ENCODE data around the gene MARCO.

Gene MARCO, protein sequence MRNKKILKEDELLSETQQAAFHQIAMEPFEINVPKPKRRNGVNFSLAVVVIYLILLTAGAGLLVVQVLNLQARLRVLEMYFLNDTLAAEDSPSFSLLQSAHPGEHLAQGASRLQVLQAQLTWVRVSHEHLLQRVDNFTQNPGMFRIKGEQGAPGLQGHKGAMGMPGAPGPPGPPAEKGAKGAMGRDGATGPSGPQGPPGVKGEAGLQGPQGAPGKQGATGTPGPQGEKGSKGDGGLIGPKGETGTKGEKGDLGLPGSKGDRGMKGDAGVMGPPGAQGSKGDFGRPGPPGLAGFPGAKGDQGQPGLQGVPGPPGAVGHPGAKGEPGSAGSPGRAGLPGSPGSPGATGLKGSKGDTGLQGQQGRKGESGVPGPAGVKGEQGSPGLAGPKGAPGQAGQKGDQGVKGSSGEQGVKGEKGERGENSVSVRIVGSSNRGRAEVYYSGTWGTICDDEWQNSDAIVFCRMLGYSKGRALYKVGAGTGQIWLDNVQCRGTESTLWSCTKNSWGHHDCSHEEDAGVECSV

DNA sequence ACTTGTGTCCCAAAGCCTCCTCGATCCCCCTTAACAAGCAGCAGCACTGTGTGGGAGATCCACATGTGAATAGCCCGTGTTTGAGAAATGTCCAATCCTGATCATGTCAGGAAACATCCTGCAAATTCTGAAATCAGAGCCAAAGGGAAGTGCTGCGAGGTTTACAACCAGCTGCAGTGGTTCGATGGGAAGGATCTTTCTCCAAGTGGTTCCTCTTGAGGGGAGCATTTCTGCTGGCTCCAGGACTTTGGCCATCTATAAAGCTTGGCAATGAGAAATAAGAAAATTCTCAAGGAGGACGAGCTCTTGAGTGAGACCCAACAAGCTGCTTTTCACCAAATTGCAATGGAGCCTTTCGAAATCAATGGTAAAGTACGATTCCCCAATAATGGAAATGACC, at the start of gene MARCO:
Gene MARCO (plus strand): TSS at position 164 of the 400 bp plus-strand sequence. CDS start 107 bp downstream, at position 271.
- no peak within 1 kb of the TSS for H3K4me3 ChIP-seq (ENCODE audit: low read depth, low read length)
- no peak for DNase-seq (ENCODE audit: low read depth)

- no peak overlapping the region for H3K4me3 ChIP-seq (ENCODE audit: low read depth, low read length)
- DNase-seq (ENCODE audit: low read depth), result no peak
Measured at GRCh38 chr2:118893100-118893499, 48.9 kb upstream of the MARCO start.

- DNase-seq (ENCODE audit: low read depth), result no peak
Measured at GRCh38 chr2:118902266-118903028, 39.5 kb upstream of the MARCO start.

DNA sequence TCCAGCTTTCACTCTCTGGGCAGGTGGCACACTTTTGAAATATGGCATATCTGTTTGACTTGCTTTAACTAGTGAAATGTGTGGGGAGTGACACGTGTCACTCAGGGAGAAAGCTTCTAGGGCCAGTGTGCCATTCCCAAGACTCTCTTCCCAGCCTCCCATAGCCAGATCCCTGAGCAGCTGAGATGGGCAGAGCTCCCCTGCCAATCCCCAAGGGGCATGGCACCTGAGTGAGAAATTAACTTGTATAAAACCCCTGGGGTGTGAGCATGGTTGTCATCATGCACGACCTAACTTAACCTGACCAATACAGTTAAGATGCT, 39.0 kb upstream of the MARCO start:
- no peak for DNase-seq (ENCODE audit: low read depth)
- no peak overlapping the region for H3K4me3 ChIP-seq (ENCODE audit: low read depth, low read length)

More at GRCh38 chr2:118902266-118903028, 39.5 kb upstream of the MARCO start:
- H3K4me3 ChIP-seq (ENCODE audit: low read depth, low read length), result no peak overlapping the region

DNA sequence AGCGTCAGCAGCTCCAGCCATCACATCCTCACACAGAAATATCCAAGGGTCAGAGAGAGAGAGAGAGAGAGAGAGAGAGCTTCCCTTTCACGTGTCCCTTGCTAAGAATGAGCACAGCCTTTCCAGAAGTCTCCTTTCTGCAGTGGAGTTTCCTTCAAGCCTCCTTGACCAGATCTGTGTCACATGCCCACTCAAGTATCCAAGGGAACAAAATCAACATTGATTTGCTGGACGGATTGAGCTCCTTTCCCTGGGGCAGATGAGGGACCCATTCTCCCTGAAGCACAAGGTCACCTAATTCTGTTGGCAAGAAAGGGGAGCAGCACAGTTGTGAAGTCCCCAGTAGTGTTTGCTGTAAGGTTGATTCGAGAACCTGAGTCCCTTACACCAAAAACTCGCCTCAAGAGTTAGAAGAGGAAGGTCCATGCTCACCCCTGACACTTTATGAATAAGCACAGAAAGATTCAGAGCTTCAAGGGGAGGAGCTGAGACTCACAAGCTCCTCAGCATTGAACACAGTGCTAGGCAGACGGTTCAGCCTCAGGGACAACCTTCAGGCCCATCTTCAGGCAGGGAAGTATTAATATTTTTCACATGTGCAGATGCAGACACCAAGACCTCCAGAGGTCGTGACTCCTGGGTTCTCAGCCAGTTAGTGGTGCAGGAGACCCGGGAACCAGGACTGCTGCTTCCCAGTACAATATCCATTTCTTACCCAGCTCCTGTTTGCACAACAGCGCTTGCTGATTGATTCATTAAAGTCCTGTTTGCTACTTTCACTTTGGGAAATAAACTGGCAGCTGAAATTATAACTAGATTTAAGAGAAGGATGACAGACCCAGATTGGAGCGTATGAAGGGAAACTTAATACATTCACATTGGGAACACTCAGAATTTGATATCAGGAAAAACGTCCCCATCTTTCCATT, 38.2 kb upstream of the MARCO start:
- H3K4me3 ChIP-seq (ENCODE audit: low read depth, low read length), result no peak overlapping the region
- DNase-seq (ENCODE audit: low read depth), result no peak

DNA sequence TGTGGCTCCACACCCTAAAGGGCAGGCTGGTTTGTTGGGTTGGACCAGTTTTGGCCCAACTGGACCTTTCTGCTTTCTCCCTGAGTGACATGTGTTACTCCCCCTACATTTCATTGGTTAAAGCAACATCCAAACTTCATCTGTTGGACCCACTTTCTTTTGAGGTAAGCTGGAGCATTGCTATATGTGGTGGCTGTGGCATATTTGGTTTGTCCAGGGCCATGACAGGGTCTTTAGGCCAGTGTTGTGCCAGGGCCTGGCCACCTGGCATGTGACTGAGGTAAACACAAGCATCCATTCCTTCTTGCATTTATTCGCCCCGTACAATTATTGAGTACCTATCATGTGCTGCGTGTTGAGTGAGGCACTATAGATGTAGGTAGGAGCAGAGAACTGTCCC, 36.8 kb upstream of the MARCO start:
- no peak for DNase-seq (ENCODE audit: low read depth)
- no peak overlapping the region for H3K4me3 ChIP-seq (ENCODE audit: low read depth, low read length)

DNA sequence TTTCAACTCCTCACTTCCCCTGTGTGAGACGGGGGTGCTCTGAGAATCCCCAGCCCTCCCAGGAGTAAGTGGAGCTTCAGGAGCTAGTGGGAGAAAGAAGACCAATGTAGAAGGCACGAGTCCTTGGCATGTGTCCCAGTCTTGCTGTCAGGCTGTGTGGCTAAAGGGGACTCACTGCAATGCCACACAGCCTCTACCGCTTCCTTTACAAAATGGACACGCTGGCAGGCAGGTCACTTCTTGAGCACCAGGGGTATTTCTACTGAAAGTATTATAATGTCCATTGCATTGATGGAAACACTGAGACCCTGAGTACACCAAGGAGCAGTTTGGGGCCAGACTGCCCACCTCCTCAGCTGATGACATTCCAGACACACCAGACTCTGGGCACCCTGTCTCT, 35.8 kb upstream of the MARCO start:
- no peak for DNase-seq (ENCODE audit: low read depth)
- H3K4me3 ChIP-seq (ENCODE audit: low read depth, low read length), result no peak overlapping the region

- no peak for DNase-seq (ENCODE audit: low read depth)
- no peak overlapping the region for H3K4me3 ChIP-seq (ENCODE audit: low read depth, low read length)
Measured at GRCh38 chr2:118907759-118908158, 34.2 kb upstream of the MARCO start.

DNA sequence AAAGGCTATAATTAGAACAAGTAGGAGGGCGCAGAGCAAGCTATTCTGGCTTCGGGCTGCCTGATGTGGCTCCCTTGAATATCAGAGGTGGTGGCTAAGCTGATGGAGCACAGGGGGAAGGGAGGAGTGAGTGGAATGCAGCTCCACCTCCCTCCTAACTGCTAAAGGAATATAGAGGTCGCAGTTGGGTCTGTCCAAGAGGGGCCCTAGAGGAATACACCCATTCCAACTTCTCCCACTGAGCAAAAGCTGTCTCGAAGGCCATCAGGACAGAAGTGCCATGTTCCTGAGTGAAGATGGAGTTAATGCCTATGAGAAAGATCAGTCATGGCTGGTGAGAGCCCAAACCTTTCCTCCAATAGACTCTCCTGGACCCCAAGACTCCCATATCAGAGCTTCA, 32.8 kb upstream of the MARCO start:
- H3K4me3 ChIP-seq (ENCODE audit: low read depth, low read length), result no peak overlapping the region
- DNase-seq (ENCODE audit: low read depth), result no peak

DNA sequence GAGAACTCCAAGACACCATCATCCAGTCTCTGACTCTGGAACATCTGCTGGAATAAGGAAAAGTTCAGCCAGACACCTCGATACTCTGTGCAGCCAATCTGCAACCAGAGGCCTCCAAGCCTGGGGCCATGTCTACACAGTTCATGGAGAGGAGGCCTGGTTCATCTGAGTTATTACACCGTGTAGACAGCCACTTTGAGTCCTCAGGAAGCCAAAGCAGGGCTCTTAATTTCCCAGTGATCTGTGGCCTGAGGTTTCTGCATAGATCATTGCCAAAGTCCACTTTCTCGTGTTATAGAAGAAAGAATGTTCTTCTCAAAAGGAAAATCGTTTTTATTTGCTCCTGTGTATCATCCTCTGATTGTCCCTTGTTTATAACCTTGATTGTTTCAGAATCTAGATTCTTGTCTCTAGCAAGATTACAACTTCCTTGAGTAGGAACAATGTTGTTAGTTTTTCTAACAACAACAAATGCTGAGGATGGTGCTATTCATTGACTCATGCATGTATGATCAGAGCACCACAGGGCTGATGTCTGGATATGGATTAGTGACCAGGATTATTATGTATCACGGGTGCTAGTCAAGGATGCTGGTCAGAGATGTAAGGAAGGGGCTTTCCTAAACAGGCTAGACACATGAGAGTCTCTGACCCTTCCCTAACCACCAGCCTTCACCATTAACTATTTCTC, 30.7 kb upstream of the MARCO start:
- H3K4me3 ChIP-seq (ENCODE audit: low read depth, low read length), result no peak overlapping the region

GRCh38 chr2:118911936-118912335, 30.1 kb upstream of the MARCO start:
- H3K4me3 ChIP-seq (ENCODE audit: low read depth, low read length), result no peak overlapping the region
- DNase-seq (ENCODE audit: low read depth), result no peak

More for the DNA sequence above, 30.7 kb upstream of the MARCO start:
- DNase-seq (ENCODE audit: low read depth), result no peak

GRCh38 chr2:118913131-118913802, 28.7 kb upstream of the MARCO start:
- DNase-seq (ENCODE audit: low read depth), result no peak
- no peak overlapping the region for H3K4me3 ChIP-seq (ENCODE audit: low read depth, low read length)

- DNase-seq (ENCODE audit: low read depth), result no peak
- no peak overlapping the region for H3K4me3 ChIP-seq (ENCODE audit: low read depth, low read length)
Measured at GRCh38 chr2:118913803-118914645, 28.0 kb upstream of the MARCO start.

GRCh38 chr2:118914721-118915453, 27.1 kb upstream of the MARCO start:
- H3K4me3 ChIP-seq (ENCODE audit: low read depth, low read length), result no peak overlapping the region
- no peak for DNase-seq (ENCODE audit: low read depth)

- no peak for DNase-seq (ENCODE audit: low read depth)
- no peak overlapping the region for H3K4me3 ChIP-seq (ENCODE audit: low read depth, low read length)
Measured at GRCh38 chr2:118918017-118918416, 24.0 kb upstream of the MARCO start.

GRCh38 chr2:118921646-118922045, 20.3 kb upstream of the MARCO start:
- DNase-seq (ENCODE audit: low read depth), result no peak
- no peak overlapping the region for H3K4me3 ChIP-seq (ENCODE audit: low read depth, low read length)

GRCh38 chr2:118922254-118922653, 19.7 kb upstream of the MARCO start:
- no peak overlapping the region for H3K4me3 ChIP-seq (ENCODE audit: low read depth, low read length)
- no peak for DNase-seq (ENCODE audit: low read depth)
